Adrenal gland (tissue), 12 donors: Measurements from ENCODE around the gene DYNLL1. TPM values are rescaled to one million over a fixed set of nuclear protein-coding genes. Genes with fewer than 3 reads are reported as not detected.

Experiments used
- DNase-seq, 7 donors: peaks; one replicate each; pipeline ENCODE4 v3.0.0-alpha.2; 2019 to 2020
- H3K27ac ChIP-seq, 5 donors: fragments of 200-600 bp; sonication (generic) in 4 of 5; 1 replicate in 3 of 5; 2 replicates in 2 of 5; pipeline versions ENCODE4 v1.5.1 to v1.8.0; 2016 to 2020; ENCODE audit warnings: mild to moderate bottlenecking in 1 of 5
- H3K27me3 ChIP-seq: fragments of 200-600 bp; 2 replicates; pipeline ENCODE4 v1.8.0; 2021
- H3K36me3 ChIP-seq, 2 donors: fragments of 200-600 bp; replicated peaks in 1 of 2; 1 replicate in 1 of 2; 2 replicates in 1 of 2; pipeline versions ENCODE4 v1.5.1 to v1.8.0; 2018 to 2022
- H3K4me1 ChIP-seq, 2 donors: fragments of 200-600 bp; replicated peaks in 1 of 2; 1 replicate in 1 of 2; 2 replicates in 1 of 2; pipeline versions ENCODE4 v1.5.1 to v1.8.0; 2018 to 2021
- H3K4me3 ChIP-seq, 4 donors: fragments of 200-600 bp; sonication (generic) in 3 of 4; one replicate each; pipeline ENCODE4 v1.5.1; 2016 to 2018
- H3K9me3 ChIP-seq, 3 donors: fragments of 200-600 bp; sonication (generic) in 1 of 3; replicated peaks in 1 of 3; 1 replicate in 2 of 3; 2 replicates in 1 of 3; pipeline versions ENCODE4 v1.5.1 to v1.8.0; 2016 to 2021
- POLR2A ChIP-seq, 2 donors: fragments of 450-650 bp; IDR thresholded peaks; one replicate each; pipeline ENCODE4 v1.6.1; 2017; ENCODE audit warnings: antibody characterized with exemption in 2 of 2, mild to moderate bottlenecking in 2 of 2, moderate library complexity in 1 of 2
- whole genome bisulfite sequencing, 4 donors: extraction: QIAGEN DNeasy Blood & Tissue Kit in 2 of 4; methylation state at CpG; one replicate each; pipeline versions ENCODE4 v1.1.5 to v1.1.7; 2013 to 2017; 5-methylcytosine and 5-hydroxymethylcytosine counted together
- intact Hi-C, 2 donors: fragments of 100-400 bp; cut with DNase I; formaldehyde crosslinking; loops; one replicate each; pipeline versions ENCODE4 v1.14.1 to v1.15.0; 2022 to 2023
- polyA plus RNA-seq, 3 donors: library from polyadenylated mRNA; stranded (reverse); fragments of 200-250 nt in 2 of 3; fragments of 350-450 nt in 1 of 3; fragmentation: Illumina TruSeq in 1 of 3; extraction: RNeasy Lipid Tissue Mini Kit (QIAGEN cat#74804) in 1 of 3; gene quantifications; one replicate each; pipeline ENCODE4 v1.2.3, GENCODE V29; 2013 to 2014
- total RNA-seq, 9 donors: library from RNA; depleted of rRNA in 4 of 9; stranded (reverse); fragments of >200 nt in 4 of 9; fragments of 120-200 nt in 1 of 9; fragmentation: NEBNext Ultra II Directional in 1 of 9; extraction: Animal tissue kit (Norgen Biotek cat#: 25700) in 1 of 9; gene quantifications; one replicate each; pipeline versions ENCODE4 v1.1.0 to v1.2.4, GENCODE V29; 2013 to 2023
- TF ChIP-seq, protein P1 (sequence below), 6 experiments: fragments of 450-650 bp in 4 of 6; fragments of 200-600 bp in 2 of 6; sonication (generic) in 1 of 6; IDR thresholded peaks; 1 replicate in 5 of 6; 2 replicates in 1 of 6; pipeline versions ENCODE4 v1.5.1 to v1.8.0; 2016 to 2021; ENCODE audit warnings: antibody characterized with exemption in 6 of 6, mild to moderate bottlenecking in 2 of 6, moderate library complexity in 1 of 6
- donor health status: healthy with polysubstance abuse.
- donor health status: Bipolar disorder and iron deficiency.
- donor health status: DM: yes; HTN: yes; CAD: no.
- donor health status: DM: no; HTN: no; CAD: no.
- donor health status: DM: no; HTN: no; CAD: no.
- donor health status: DM: yes; HTN: yes; CAD: no.

Gene DYNLL1
- total and polyA plus RNA-seq, 12 donors: 168 to 463 (median 307) TPM

DNA sequence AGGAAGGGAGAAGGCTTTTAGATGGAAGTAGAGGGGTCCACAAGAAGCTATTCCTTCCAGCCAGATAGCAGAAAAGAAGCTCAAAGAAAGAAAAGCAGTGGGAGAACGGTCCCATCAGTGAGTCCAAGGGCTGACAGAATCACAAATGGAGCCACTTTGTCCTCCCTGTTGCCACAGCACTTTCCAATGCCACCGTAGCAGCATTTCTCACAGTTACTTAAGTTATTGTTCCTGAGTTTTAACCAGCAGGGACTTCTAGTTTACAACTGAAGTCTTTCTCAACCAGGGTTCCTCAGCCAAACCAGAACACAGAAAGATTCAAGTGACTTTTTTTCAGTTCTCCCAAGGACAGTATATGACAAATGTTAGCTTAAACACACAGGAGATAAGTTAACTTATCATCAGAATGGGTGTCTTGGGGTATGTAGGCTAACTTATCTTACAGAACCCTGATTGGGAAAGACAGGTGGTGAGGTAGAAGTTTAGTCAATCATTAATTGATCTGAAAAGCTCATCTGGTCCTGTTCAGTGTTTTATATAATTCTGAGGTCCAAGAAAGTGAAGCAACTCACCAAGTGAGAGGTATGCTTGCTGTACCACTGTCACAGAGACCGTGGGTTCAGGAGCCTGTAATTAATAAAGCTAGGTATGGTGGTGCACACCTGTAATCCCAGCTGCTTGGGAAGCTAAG is 42.7 kb upstream of the DYNLL1 start:
- Histone ChIP-seq H3K36me3 (peaks cover 0 to 37% of the 10 kb centered on the region in 2 donors), H3K27me3 (no peaks in the 10 kb centered on the region), H3K4me3 (no peak overlapping the region), H3K9me3 (no peaks in the 10 kb centered on the region), H3K4me1 (no peaks in the 10 kb centered on the region), H3K27ac (no peak overlapping the region)
- DNase-seq: no peak
- intact Hi-C loops: no loop called here
- TF ChIP-seq, protein P1, sequence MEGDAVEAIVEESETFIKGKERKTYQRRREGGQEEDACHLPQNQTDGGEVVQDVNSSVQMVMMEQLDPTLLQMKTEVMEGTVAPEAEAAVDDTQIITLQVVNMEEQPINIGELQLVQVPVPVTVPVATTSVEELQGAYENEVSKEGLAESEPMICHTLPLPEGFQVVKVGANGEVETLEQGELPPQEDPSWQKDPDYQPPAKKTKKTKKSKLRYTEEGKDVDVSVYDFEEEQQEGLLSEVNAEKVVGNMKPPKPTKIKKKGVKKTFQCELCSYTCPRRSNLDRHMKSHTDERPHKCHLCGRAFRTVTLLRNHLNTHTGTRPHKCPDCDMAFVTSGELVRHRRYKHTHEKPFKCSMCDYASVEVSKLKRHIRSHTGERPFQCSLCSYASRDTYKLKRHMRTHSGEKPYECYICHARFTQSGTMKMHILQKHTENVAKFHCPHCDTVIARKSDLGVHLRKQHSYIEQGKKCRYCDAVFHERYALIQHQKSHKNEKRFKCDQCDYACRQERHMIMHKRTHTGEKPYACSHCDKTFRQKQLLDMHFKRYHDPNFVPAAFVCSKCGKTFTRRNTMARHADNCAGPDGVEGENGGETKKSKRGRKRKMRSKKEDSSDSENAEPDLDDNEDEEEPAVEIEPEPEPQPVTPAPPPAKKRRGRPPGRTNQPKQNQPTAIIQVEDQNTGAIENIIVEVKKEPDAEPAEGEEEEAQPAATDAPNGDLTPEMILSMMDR (IDR thresholded peaks at IDR 0.05): no peak
- no peak for TF ChIP-seq POLR2A (IDR thresholded peaks at IDR 0.05)
- 93 to 100% (median 95%) methylated on average over 3 of the region's 3 CpGs for WGBS, 4 donors

DNA sequence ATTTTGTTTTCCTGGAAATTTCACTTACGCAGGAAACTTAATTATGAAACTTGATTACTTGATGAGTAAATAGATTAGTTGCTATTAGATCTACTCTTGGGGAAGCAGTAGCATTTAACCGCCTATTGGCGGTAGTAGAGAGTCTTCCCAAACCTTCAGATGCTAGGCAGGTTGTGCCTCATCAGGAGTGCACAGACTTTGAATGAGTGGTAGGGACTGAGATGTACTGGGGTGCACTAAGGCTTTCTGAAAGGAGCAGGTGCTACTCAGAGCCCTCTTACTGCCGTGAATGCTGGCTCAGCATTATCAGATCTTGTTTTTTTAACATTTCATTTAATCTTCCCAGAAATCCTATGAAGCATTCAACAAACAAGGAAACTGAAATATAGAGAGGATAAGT is 41.9 kb upstream of the DYNLL1 start:
- intact Hi-C loops: no loop called here

DNA sequence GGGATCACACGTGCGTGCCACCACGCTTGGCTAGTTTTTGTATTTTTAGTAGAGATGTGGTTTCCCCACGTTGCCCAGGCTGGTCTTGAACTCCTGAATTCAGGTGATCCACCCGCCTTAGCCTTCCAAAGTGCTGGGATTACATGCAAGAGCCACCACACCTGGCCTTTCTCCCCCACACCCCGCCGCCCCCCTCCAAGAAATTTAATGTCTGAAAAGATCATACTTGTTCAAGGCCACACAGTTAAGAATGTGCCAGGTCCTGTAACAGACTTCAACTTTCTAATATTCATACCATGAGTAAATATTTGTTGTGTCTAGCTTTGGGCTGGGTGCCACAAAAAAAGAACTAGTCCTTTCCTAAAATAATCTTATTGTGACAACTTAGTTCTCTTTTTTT is 40.6 kb upstream of the DYNLL1 start:
- no peaks in the 10 kb centered on the region for H3K27me3 ChIP-seq
- intact Hi-C loops: no loop called here
- TF ChIP-seq, protein P1 (IDR thresholded peaks at IDR 0.05): no peak
- TF ChIP-seq POLR2A (IDR thresholded peaks at IDR 0.05): no peak
- no peaks in the 10 kb centered on the region for H3K4me1 ChIP-seq
- peaks cover 0 to 46% of the 10 kb centered on the region in 2 donors for H3K36me3 ChIP-seq
- no peaks in the 10 kb centered on the region for H3K9me3 ChIP-seq
- H3K4me3 ChIP-seq: no peak overlapping the region
- 81 to 92% (median 87%) methylated on average over 7 of the region's 7 CpGs for WGBS, 4 donors
- DNase-seq: peak in 1 of 7 donors; percentile 16
- no peak overlapping the region for H3K27ac ChIP-seq

More for the DNA sequence above, 41.9 kb upstream of the DYNLL1 start:
- WGBS, 4 donors: 55 to 71% (median 68%) methylated on average over 4 of the region's 4 CpGs
- no peak for DNase-seq
- H3K36me3 ChIP-seq: peaks cover 0 to 44% of the 10 kb centered on the region in 2 donors
- no peaks in the 10 kb centered on the region for H3K27me3 ChIP-seq
- no peak for TF ChIP-seq POLR2A (IDR thresholded peaks at IDR 0.05)
- TF ChIP-seq, protein P1 (IDR thresholded peaks at IDR 0.05): peak; percentile 15 to 57 (median 46)
- H3K4me1 ChIP-seq: no peaks in the 10 kb centered on the region
- no peak overlapping the region for H3K4me3 ChIP-seq
- H3K27ac ChIP-seq: no peak overlapping the region
- no peaks in the 10 kb centered on the region for H3K9me3 ChIP-seq

DNA sequence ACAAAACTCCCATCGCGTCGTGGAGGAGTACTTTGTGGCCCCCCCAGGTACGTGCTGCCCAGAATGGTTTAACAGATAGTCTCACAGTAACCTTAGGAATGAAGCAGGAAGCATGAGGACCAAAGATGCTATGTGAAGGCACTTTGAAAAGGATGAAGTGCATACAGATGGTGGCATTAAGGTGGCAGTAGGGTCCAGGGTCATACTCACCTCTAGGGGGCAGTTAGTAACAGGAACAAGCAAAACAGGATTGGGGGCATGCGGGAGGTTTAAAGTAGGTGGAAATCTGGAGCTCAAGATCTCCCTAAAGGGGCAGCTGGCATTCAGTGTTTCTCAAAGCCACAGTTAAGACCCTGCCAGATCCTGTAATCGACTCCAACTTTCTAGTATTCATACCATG is 38.8 kb upstream of the DYNLL1 start:
- Histone ChIP-seq H3K27ac (no peak overlapping the region), H3K4me3 (no peak overlapping the region), H3K4me1 (no peaks in the 10 kb centered on the region), H3K27me3 (no peaks in the 10 kb centered on the region), H3K9me3 (no peaks in the 10 kb centered on the region), H3K36me3 (peaks cover 0 to 60% of the 10 kb centered on the region in 2 donors)
- intact Hi-C loops: no loop called here
- WGBS, 4 donors: 78 to 81% (median 81%) methylated on average over 6 of the region's 6 CpGs
- no peak for DNase-seq
- no peak for TF ChIP-seq POLR2A (IDR thresholded peaks at IDR 0.05)
- TF ChIP-seq, protein P1 (IDR thresholded peaks at IDR 0.05): peak in 1 of 6 experiments; percentile 9
